Keratinocyte (primary cell): ENCODE measurements around the gene PHKA2. TPM values are rescaled to one million over a fixed set of nuclear protein-coding genes. Genes with fewer than 3 reads are reported as not detected.
A peak's percentile ranks its signal among the peaks of the same experiment; 100 is the strongest.

Experiments used
- DNase-seq: peaks from one replicate; pipeline ENCODE4 v3.0.0-alpha.2; 2011; ENCODE audit warnings: low read depth, missing footprints, low spot score
- FAIRE-seq: peaks from 2 replicates; lab custom pipeline; 2011; peaks lifted over from hg19 to GRCh38; lab: Jason Lieb, UNC
- H2AFZ ChIP-seq: 2 replicates; pipeline ENCODE4 v1.6.0; 2012; ENCODE audit warnings: low read length, control low read depth, inconsistent platforms; ENCODE audit not compliant: control insufficient read depth
- H3K27ac ChIP-seq: 2 replicates; pipeline ENCODE4 v1.5.1; 2011; ENCODE audit warnings: low read length; ENCODE audit not compliant: control insufficient read depth, insufficient read depth
- H3K27me3 ChIP-seq: 3 replicates; pipeline ENCODE4 v1.6.0; 2011; ENCODE audit warnings: low read length; ENCODE audit not compliant: control insufficient read depth, insufficient read depth; ENCODE audit errors: extremely low read depth
- H3K36me3 ChIP-seq, 2 experiments: 2 replicates in 1 of 2; 3 replicates in 1 of 2; pipeline ENCODE4 v1.5.1; 2011; ENCODE audit warnings: low read length in 2 of 2, mild to moderate bottlenecking in 1 of 2; ENCODE audit not compliant: control insufficient read depth in 2 of 2, insufficient read depth in 2 of 2; ENCODE audit errors: extremely low read depth in 1 of 2
- H3K4me1 ChIP-seq: 3 replicates; pipeline ENCODE4 v1.5.1; 2011; ENCODE audit warnings: low read length; ENCODE audit not compliant: control insufficient read depth, insufficient read depth; ENCODE audit errors: extremely low read depth
- H3K4me2 ChIP-seq: 3 replicates; pipeline ENCODE4 v1.6.0; 2011; ENCODE audit warnings: low read depth, low read length; ENCODE audit not compliant: control insufficient read depth, insufficient read depth; ENCODE audit errors: extremely low read depth
- H3K4me3 ChIP-seq, 3 experiments: fragments of 200-600 bp in 1 of 3; sonication (generic) in 1 of 3; 2 replicates in 2 of 3; 3 replicates in 1 of 3; pipeline ENCODE4 v1.5.1; 2011 to 2016; ENCODE audit warnings: low read length in 3 of 3, mild to moderate bottlenecking in 3 of 3, control low read depth in 2 of 3, inconsistent platforms in 1 of 3, low read depth in 1 of 3, mixed read lengths in 1 of 3, mixed run types in 1 of 3, moderate library complexity in 1 of 3; ENCODE audit not compliant: control insufficient read depth in 2 of 3, insufficient read depth in 2 of 3; ENCODE audit errors: extremely low read depth in 1 of 3
- H3K79me2 ChIP-seq: 2 replicates; pipeline ENCODE4 v1.6.0; 2012; ENCODE audit warnings: low read length; ENCODE audit not compliant: control insufficient read depth, insufficient read depth
- H3K9ac ChIP-seq: 3 replicates; pipeline ENCODE4 v1.6.0; 2011; ENCODE audit warnings: low read length; ENCODE audit not compliant: control insufficient read depth, insufficient read depth; ENCODE audit errors: extremely low read depth
- H3K9me1 ChIP-seq: 3 replicates; pipeline ENCODE4 v1.6.0; 2011; ENCODE audit warnings: low read length; ENCODE audit not compliant: control insufficient read depth, insufficient read depth; ENCODE audit errors: extremely low read depth
- H3K9me3 ChIP-seq: 2 replicates; pipeline ENCODE4 v1.5.1; 2012; ENCODE audit warnings: low read depth, low read length; ENCODE audit not compliant: control insufficient read depth
- H4K20me1 ChIP-seq: 3 replicates; pipeline ENCODE4 v1.6.0; 2011; ENCODE audit warnings: low read length; ENCODE audit not compliant: control insufficient read depth, insufficient read depth; ENCODE audit errors: extremely low read depth
- CTCF ChIP-seq, 3 experiments: IDR thresholded peaks in 1 of 3; conservative IDR thresholded peaks in 1 of 3; optimal IDR thresholded peaks in 1 of 3; 2 replicates in 2 of 3; 3 replicates in 1 of 3; pipeline versions ENCODE3 to v1.5.1; 2011; ENCODE audit warnings: low read length in 3 of 3, mild to moderate bottlenecking in 3 of 3, moderate library complexity in 2 of 3, control low read depth in 1 of 3, inconsistent platforms in 1 of 3; ENCODE audit not compliant: insufficient read depth in 2 of 3; ENCODE audit errors: extremely low read depth in 1 of 3
- EZH2 ChIP-seq: IDR thresholded peaks from one replicate; pipeline ENCODE4 v1.6.1; 2012; ENCODE audit warnings: inconsistent platforms, mild to moderate bottlenecking, low read length, moderate library complexity
- dilution Hi-C: fragments of 300-500 bp; cut with MboI; formaldehyde crosslinking; loops from one replicate; pipeline ENCODE4 v1.7.0; 2020; ENCODE audit warnings: low sequenced_read_pairs; ENCODE audit not compliant: extremely low pct_ligation_motif_present
- polyA plus RNA-seq, 5 experiments: library from polyadenylated mRNA; depleted of rRNA in 3 of 5; stranded (reverse) in 3 of 5; stranded (forward) in 1 of 5; unstranded in 1 of 5; fragments of >200 nt; gene quantifications; 1 replicate in 1 of 5; 2 replicates in 3 of 5; 3 replicates in 1 of 5; pipeline versions ENCODE4 v1.2.1 to v1.2.3, GENCODE V29; 2011 to 2012; ENCODE audit warnings: missing spikeins in 2 of 5, low read depth in 1 of 5, low replicate concordance in 1 of 5

PHKA2 gene
- polyA plus RNA-seq, 1 donor (not counting 4 experiments of a cell fraction or from before 2014, with no cell fraction given): 14.1 TPM

- no peaks in the 10 kb centered on the region for H4K20me1 ChIP-seq
- dilution Hi-C loops: no loop called here
- DNase-seq (no peak), FAIRE-seq (no peak)
- no peak overlapping the region for H3K4me3 ChIP-seq
- no peak overlapping the region for H3K27ac ChIP-seq
- no peak overlapping the region for H3K9ac ChIP-seq
- H3K4me2 ChIP-seq: peak overlapping the region; percentile 63
- no peaks in the 10 kb centered on the region for H3K9me3 ChIP-seq
- peaks cover 18% of the 10 kb centered on the region for H3K4me1 ChIP-seq
- no peak for TF ChIP-seq EZH2
- TF ChIP-seq CTCF (optimal IDR thresholded peaks at IDR 0.05 in 1 of 3, IDR thresholded peaks at IDR 0.05 in 1 of 3, conservative IDR thresholded peaks at IDR 0.05 in 1 of 3; ENCODE audit: extremely low read depth in 1 of 3, insufficient read depth in 2 of 3, low read length in 3 of 3): no peak
- no peak overlapping the region for H2AFZ ChIP-seq
- no peaks in the 10 kb centered on the region for H3K9me1 ChIP-seq
- H3K27me3 ChIP-seq: no peaks in the 10 kb centered on the region
- H3K36me3 ChIP-seq: no peaks in the 10 kb centered on the region
- H3K79me2 ChIP-seq: no peaks in the 10 kb centered on the region
These were observed 96.6 kb downstream of the PHKA2 start for GRCh38 chrX:18887177-18887824.

- Histone ChIP-seq H3K27ac (no peak overlapping the region), H2AFZ (peak overlapping the region; percentile 64), H3K9me1 (no peaks in the 10 kb centered on the region), H3K4me3 (peak overlapping the region in 1 of 3 experiments; percentile 40), H3K4me2 (peak overlapping the region; percentile 63), H3K4me1 (peaks cover 18% of the 10 kb centered on the region), H3K79me2 (no peaks in the 10 kb centered on the region), H4K20me1 (no peaks in the 10 kb centered on the region), H3K27me3 (no peaks in the 10 kb centered on the region), H3K9me3 (no peaks in the 10 kb centered on the region), H3K36me3 (no peaks in the 10 kb centered on the region), H3K9ac (peak overlapping the region; percentile 34)
- TF ChIP-seq EZH2: no peak
- TF ChIP-seq CTCF (optimal IDR thresholded peaks at IDR 0.05 in 1 of 3, IDR thresholded peaks at IDR 0.05 in 1 of 3, conservative IDR thresholded peaks at IDR 0.05 in 1 of 3; ENCODE audit: extremely low read depth in 1 of 3, insufficient read depth in 2 of 3, low read length in 3 of 3): peak in 2 of 3 experiments; percentile 38 to 62
- dilution Hi-C loops: no loop called here
- FAIRE-seq (no peak), DNase-seq (no peak)
These were observed 97.4 kb downstream of the PHKA2 start for GRCh38 chrX:18886344-18887161.
